Ishikawa (cell line): ENCODE data around the gene WWOX.

Experiments used
- CEBPB ChIP-seq: IDR thresholded peaks from 2 replicates; pipeline ENCODE4 v1.6.1; 2012
- CREB1 ChIP-seq: IDR thresholded peaks from 2 replicates; pipeline ENCODE4 v1.6.1; 2012; ENCODE audit warnings: low read depth
- EGR1 ChIP-seq: IDR thresholded peaks from 2 replicates; pipeline ENCODE4 v1.6.1; 2012
- EP300 ChIP-seq: IDR thresholded peaks from 2 replicates; pipeline ENCODE4 v1.6.1; 2012; ENCODE audit warnings: borderline replicate concordance
- FOXM1 ChIP-seq: IDR thresholded peaks from 2 replicates; pipeline ENCODE4 v1.6.1; 2012; ENCODE audit warnings: low read depth, borderline replicate concordance
- MAX ChIP-seq: IDR thresholded peaks from 2 replicates; pipeline ENCODE4 v1.6.1; 2012
- NFIC ChIP-seq: IDR thresholded peaks from 2 replicates; pipeline ENCODE4 v1.6.1; 2012
- RAD21 ChIP-seq: IDR thresholded peaks from 2 replicates; pipeline ENCODE4 v1.6.1; 2012; ENCODE audit warnings: low read depth
- REST ChIP-seq: IDR thresholded peaks from 2 replicates; pipeline ENCODE4 v1.6.1; 2012; ENCODE audit warnings: low read depth, mild to moderate bottlenecking
- TAF1 ChIP-seq: IDR thresholded peaks from 2 replicates; pipeline ENCODE4 v1.6.1; 2012; ENCODE audit warnings: low read depth, mild to moderate bottlenecking
- TCF12 ChIP-seq: IDR thresholded peaks from 2 replicates; pipeline ENCODE4 v1.6.1; 2012; ENCODE audit warnings: low read depth
- TEAD4 ChIP-seq: IDR thresholded peaks from 2 replicates; pipeline ENCODE4 v1.6.1; 2012
- YY1 ChIP-seq: IDR thresholded peaks from 2 replicates; pipeline ENCODE4 v1.6.1; 2012; ENCODE audit warnings: low read depth
- ZBTB7A ChIP-seq: IDR thresholded peaks from 2 replicates; pipeline ENCODE4 v1.6.1; 2012; ENCODE audit warnings: low read depth
- TF ChIP-seq, protein P1 (sequence below): IDR thresholded peaks from 2 replicates; pipeline ENCODE4 v1.6.1; 2012

Gene WWOX

DNA sequence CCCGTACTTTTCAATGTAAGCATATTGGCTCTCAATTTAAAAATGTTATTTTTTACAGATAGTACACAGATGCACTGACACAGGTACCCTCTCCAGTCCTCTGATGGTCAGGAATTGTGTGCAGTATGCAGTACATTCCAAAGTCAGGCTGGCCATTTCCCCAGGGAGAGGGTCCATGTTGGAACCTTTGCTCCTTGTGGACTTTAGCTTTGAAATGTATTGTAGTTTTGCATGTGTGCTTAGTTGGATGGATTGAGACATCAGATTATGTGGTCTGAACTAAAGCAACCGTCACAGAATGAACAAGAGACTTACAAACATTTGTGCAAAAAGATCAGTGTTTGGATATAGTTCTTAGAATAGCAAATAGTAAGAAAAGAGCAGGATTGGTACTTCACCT lies 381.1 kb downstream of the WWOX start:
- no peak for TF ChIP-seq RAD21
- TF ChIP-seq, protein P1, sequence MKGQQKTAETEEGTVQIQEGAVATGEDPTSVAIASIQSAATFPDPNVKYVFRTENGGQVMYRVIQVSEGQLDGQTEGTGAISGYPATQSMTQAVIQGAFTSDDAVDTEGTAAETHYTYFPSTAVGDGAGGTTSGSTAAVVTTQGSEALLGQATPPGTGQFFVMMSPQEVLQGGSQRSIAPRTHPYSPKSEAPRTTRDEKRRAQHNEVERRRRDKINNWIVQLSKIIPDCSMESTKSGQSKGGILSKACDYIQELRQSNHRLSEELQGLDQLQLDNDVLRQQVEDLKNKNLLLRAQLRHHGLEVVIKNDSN: no peak
- TF ChIP-seq NFIC: no peak
- no peak for TF ChIP-seq FOXM1
- no peak for TF ChIP-seq EP300
- no peak for TF ChIP-seq YY1
- no peak for TF ChIP-seq ZBTB7A
- TF ChIP-seq REST: no peak
- TF ChIP-seq MAX: no peak
- no peak for TF ChIP-seq TEAD4
- no peak for TF ChIP-seq TCF12
- no peak for TF ChIP-seq CREB1
- no peak for TF ChIP-seq CEBPB
- no peak for TF ChIP-seq EGR1
- no peak for TF ChIP-seq TAF1

- no peak for TF ChIP-seq TCF12
- TF ChIP-seq YY1: no peak
- no peak for TF ChIP-seq TEAD4
- no peak for TF ChIP-seq REST
- TF ChIP-seq CREB1: no peak
- no peak for TF ChIP-seq FOXM1
- TF ChIP-seq TAF1: no peak
- TF ChIP-seq, protein P1: no peak
These were observed 383.9 kb downstream of the WWOX start for GRCh38 chr16:78483124-78483992.

- no peak for TF ChIP-seq TEAD4
- TF ChIP-seq EP300: no peak
- TF ChIP-seq ZBTB7A: no peak
- TF ChIP-seq, protein P1: no peak
- TF ChIP-seq REST: no peak
- TF ChIP-seq TCF12: no peak
- no peak for TF ChIP-seq FOXM1
- TF ChIP-seq TAF1: no peak
- TF ChIP-seq CREB1: no peak
These were observed 385.1 kb downstream of the WWOX start for GRCh38 chr16:78484509-78485058.
